ENCODE data around the gene SLC6A7.

The SLC6A7 gene

DNA sequence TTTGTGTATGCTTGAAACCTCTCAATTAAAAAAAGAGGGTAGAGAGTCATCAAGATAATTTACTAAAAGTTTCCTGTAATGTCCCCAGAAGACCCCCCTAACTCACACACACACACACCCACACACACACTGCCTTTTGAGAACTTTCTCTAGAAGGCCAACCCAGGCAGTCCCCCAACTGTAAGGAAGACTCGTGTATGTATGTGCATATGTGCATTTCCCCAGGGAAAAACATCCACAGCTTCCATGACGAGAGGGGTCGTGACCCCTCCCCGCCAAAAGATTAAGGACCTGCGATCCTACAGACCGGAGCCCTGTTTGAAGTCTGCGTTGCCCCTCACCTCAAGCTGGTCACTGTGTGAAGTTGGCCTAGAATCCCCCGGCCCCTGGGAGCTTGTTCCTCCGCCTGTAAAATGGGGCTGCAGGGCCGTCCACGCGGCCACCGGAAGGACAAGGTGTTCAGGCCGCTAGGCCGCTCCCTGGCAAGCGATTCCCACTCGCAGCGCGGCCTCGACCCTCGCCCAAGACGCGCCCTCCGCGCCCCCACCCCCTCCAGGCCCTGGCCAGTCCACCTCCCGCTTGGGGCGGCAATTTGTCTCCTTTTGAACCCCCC, 23.7 kb upstream of the SLC6A7 start:
- Histone ChIP-seq H3K9me2 (replicated peaks; ENCODE audit: low read depth, low read length) (no peaks in the 10 kb centered on the region), H3K36me3 (ENCODE audit: insufficient read depth, low read length) (no peaks in the 10 kb centered on the region), H3K79me2 (ENCODE audit: insufficient read depth, low read length) (no peaks in the 10 kb centered on the region), H3K4me1 (ENCODE audit: insufficient read depth, low read length, poor library complexity, severe bottlenecking) (peaks cover 28% of the 10 kb centered on the region), H3K4me2 (ENCODE audit: low read depth, low read length, poor library complexity, severe bottlenecking) (no peak overlapping the region), H3F3A (ENCODE audit: low read depth) (no peaks in the 10 kb centered on the region), H3K9me3 (ENCODE audit: insufficient read depth, low read depth, low read length) (no peaks in the 10 kb centered on the region), H3K9ac (ENCODE audit: low read depth, low read length, poor library complexity, severe bottlenecking) (no peak overlapping the region), H4K20me1 (ENCODE audit: insufficient read depth, low read length, poor library complexity, severe bottlenecking) (no peaks in the 10 kb centered on the region), H3K4me3 (ENCODE audit: low read length, poor library complexity, severe bottlenecking) (no peak overlapping the region), H2AFZ (ENCODE audit: low read length) (no peak overlapping the region), H3K27me3 (ENCODE audit: insufficient read depth, low read length, poor library complexity, severe bottlenecking) (no peaks in the 10 kb centered on the region)
- no peak for TF ChIP-seq EZH2phosphoT487 (IDR thresholded peaks at IDR 0.05; ENCODE audit: borderline replicate concordance)

DNA sequence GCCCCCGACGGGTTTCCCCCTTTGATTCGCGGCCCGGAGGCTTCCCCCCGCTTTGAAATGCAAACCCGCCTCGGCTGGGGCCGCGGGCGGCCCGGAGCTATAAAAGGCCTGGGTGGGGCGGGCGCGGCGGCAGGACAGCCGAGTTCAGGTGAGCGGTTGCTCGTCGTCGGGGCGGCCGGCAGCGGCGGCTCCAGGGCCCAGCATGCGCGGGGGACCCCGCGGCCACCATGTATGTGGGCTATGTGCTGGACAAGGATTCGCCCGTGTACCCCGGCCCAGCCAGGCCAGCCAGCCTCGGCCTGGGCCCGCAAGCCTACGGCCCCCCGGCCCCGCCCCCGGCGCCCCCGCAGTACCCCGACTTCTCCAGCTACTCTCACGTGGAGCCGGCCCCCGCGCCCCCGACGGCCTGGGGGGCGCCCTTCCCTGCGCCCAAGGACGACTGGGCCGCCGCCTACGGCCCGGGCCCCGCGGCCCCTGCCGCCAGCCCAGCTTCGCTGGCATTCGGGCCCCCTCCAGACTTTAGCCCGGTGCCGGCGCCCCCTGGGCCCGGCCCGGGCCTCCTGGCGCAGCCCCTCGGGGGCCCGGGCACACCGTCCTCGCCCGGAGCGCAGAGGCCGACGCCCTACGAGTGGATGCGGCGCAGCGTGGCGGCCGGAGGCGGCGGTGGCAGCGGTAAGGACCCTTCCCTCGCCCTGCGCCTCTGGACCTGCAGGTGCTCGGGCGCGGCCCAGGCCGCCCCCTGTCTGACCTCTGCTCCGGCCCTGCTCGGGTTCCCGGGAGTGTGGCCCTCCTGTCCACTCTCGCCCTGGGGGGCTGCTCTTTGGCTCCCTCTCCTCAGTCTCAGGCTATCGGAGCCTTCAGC, 23.0 kb upstream of the SLC6A7 start, which contains the start of gene CDX1:
TSS of gene CDX1 (plus strand) at position 129 of the 862 bp plus-strand sequence. CDS start at position 228, 99 bp downstream.
- no peak within 1 kb of the TSS for H3K4me2 ChIP-seq (ENCODE audit: low read depth, low read length, poor library complexity, severe bottlenecking)
- H2AFZ ChIP-seq (ENCODE audit: low read length): no peak within 1 kb of the TSS
- no peak within 1 kb of the TSS for H3K9ac ChIP-seq (ENCODE audit: low read depth, low read length, poor library complexity, severe bottlenecking)
- H3K79me2 ChIP-seq (ENCODE audit: insufficient read depth, low read length): no peaks in the 10 kb centered on the region
- no peak for TF ChIP-seq EZH2phosphoT487 (IDR thresholded peaks at IDR 0.05; ENCODE audit: borderline replicate concordance)
- TF ChIP-seq, protein P1, sequence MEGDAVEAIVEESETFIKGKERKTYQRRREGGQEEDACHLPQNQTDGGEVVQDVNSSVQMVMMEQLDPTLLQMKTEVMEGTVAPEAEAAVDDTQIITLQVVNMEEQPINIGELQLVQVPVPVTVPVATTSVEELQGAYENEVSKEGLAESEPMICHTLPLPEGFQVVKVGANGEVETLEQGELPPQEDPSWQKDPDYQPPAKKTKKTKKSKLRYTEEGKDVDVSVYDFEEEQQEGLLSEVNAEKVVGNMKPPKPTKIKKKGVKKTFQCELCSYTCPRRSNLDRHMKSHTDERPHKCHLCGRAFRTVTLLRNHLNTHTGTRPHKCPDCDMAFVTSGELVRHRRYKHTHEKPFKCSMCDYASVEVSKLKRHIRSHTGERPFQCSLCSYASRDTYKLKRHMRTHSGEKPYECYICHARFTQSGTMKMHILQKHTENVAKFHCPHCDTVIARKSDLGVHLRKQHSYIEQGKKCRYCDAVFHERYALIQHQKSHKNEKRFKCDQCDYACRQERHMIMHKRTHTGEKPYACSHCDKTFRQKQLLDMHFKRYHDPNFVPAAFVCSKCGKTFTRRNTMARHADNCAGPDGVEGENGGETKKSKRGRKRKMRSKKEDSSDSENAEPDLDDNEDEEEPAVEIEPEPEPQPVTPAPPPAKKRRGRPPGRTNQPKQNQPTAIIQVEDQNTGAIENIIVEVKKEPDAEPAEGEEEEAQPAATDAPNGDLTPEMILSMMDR (conservative IDR thresholded peaks at IDR 0.05; ENCODE audit: low read length): no peak
- H3K27me3 ChIP-seq (ENCODE audit: insufficient read depth, low read length, poor library complexity, severe bottlenecking): no peaks in the 10 kb centered on the region
- H3K9me2 ChIP-seq (replicated peaks; ENCODE audit: low read depth, low read length): no peaks in the 10 kb centered on the region
- no peaks in the 10 kb centered on the region for H3K9me3 ChIP-seq (ENCODE audit: insufficient read depth, low read depth, low read length)
- H3F3A ChIP-seq (ENCODE audit: low read depth): no peaks in the 10 kb centered on the region
- H3K4me3 ChIP-seq (ENCODE audit: low read length, poor library complexity, severe bottlenecking): no peak within 1 kb of the TSS
- H3K36me3 ChIP-seq (ENCODE audit: insufficient read depth, low read length): no peaks in the 10 kb centered on the region
- no peaks in the 10 kb centered on the region for H4K20me1 ChIP-seq (ENCODE audit: insufficient read depth, low read length, poor library complexity, severe bottlenecking)
- H3K4me1 ChIP-seq (ENCODE audit: insufficient read depth, low read length, poor library complexity, severe bottlenecking): peaks cover 26% of the 10 kb centered on the region

DNA sequence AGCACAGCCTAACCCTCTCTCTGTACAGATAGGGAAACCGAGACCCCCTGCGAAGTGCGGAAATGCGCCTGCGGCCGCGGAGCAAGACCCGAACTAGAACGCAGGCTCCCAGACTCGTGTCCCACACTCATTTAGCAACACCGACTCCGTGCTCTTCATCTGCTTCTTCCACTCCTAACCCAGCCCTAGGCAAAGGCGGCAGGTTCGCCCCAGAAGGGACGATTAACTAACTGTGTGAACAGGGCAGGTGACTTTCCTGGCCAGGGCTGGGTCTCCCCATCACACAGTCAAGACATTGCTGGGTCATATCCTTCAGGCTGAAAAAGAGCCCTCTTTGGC, 22.4 kb upstream of the SLC6A7 start:
- H3K36me3 ChIP-seq (ENCODE audit: insufficient read depth, low read length): no peaks in the 10 kb centered on the region
- no peaks in the 10 kb centered on the region for H4K20me1 ChIP-seq (ENCODE audit: insufficient read depth, low read length, poor library complexity, severe bottlenecking)
- H3F3A ChIP-seq (ENCODE audit: low read depth): no peaks in the 10 kb centered on the region
- no peak overlapping the region for H3K9ac ChIP-seq (ENCODE audit: low read depth, low read length, poor library complexity, severe bottlenecking)
- H3K4me2 ChIP-seq (ENCODE audit: low read depth, low read length, poor library complexity, severe bottlenecking): no peak overlapping the region
- H3K9me2 ChIP-seq (replicated peaks; ENCODE audit: low read depth, low read length): no peaks in the 10 kb centered on the region
- H3K4me1 ChIP-seq (ENCODE audit: insufficient read depth, low read length, poor library complexity, severe bottlenecking): peaks cover 20% of the 10 kb centered on the region
- H3K27me3 ChIP-seq (ENCODE audit: insufficient read depth, low read length, poor library complexity, severe bottlenecking): no peaks in the 10 kb centered on the region
- no peak overlapping the region for H3K4me3 ChIP-seq (ENCODE audit: low read length, poor library complexity, severe bottlenecking)
- H2AFZ ChIP-seq (ENCODE audit: low read length): no peak overlapping the region
- no peak for TF ChIP-seq EZH2phosphoT487 (IDR thresholded peaks at IDR 0.05; ENCODE audit: borderline replicate concordance)
- TF ChIP-seq, protein P1 (conservative IDR thresholded peaks at IDR 0.05; ENCODE audit: low read length): no peak
- H3K9me3 ChIP-seq (ENCODE audit: insufficient read depth, low read depth, low read length): no peaks in the 10 kb centered on the region
- H3K79me2 ChIP-seq (ENCODE audit: insufficient read depth, low read length): no peaks in the 10 kb centered on the region

Data from Loucy (cell line).